Neural cell (in vitro differentiated cells): ENCODE measurements around the gene ITGA5.

Source experiments
- REST ChIP-seq: IDR thresholded peaks from 2 replicates; pipeline ENCODE4 v1.6.1; 2012; ENCODE audit warnings: borderline replicate concordance
- SMC3 ChIP-seq: fragments of 450-650 bp; conservative IDR thresholded peaks from 2 replicates; pipeline ENCODE4 v1.6.1; 2014; ENCODE audit warnings: antibody characterized with exemption, mild to moderate bottlenecking, moderate library complexity; ENCODE audit not compliant: poor library complexity
- TAF1 ChIP-seq: IDR thresholded peaks from 2 replicates; pipeline ENCODE4 v1.6.1; 2012; ENCODE audit warnings: low read depth
- TF ChIP-seq, protein P1 (sequence below): fragments of 450-650 bp; IDR thresholded peaks from 2 replicates; pipeline ENCODE4 v1.5.1; 2014; ENCODE audit warnings: antibody characterized with exemption, mild to moderate bottlenecking, moderate library complexity; ENCODE audit not compliant: poor library complexity, severe bottlenecking

GRCh38 chr12:54452628-54453027 lies 33.6 kb upstream of the ITGA5 start:
- TF ChIP-seq, protein P1, sequence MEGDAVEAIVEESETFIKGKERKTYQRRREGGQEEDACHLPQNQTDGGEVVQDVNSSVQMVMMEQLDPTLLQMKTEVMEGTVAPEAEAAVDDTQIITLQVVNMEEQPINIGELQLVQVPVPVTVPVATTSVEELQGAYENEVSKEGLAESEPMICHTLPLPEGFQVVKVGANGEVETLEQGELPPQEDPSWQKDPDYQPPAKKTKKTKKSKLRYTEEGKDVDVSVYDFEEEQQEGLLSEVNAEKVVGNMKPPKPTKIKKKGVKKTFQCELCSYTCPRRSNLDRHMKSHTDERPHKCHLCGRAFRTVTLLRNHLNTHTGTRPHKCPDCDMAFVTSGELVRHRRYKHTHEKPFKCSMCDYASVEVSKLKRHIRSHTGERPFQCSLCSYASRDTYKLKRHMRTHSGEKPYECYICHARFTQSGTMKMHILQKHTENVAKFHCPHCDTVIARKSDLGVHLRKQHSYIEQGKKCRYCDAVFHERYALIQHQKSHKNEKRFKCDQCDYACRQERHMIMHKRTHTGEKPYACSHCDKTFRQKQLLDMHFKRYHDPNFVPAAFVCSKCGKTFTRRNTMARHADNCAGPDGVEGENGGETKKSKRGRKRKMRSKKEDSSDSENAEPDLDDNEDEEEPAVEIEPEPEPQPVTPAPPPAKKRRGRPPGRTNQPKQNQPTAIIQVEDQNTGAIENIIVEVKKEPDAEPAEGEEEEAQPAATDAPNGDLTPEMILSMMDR, result no peak
- TF ChIP-seq SMC3 (no peak), TAF1 (no peak), REST (no peak)
